NB4 (cell line): ENCODE data around the gene EXOSC3.

Experiments used
- CTCF ChIP-seq: IDR thresholded peaks from one replicate; pipeline ENCODE4 v1.5.1; 2012; ENCODE audit warnings: low read depth, low read length
- MAX ChIP-seq: IDR thresholded peaks from 2 replicates; pipeline ENCODE4 v1.6.1; 2011; ENCODE audit warnings: low read depth, low read length
- POLR2A ChIP-seq: IDR thresholded peaks from 2 replicates; pipeline ENCODE4 v1.6.1; 2011; ENCODE audit warnings: mild to moderate bottlenecking; ENCODE audit not compliant: insufficient read length; ENCODE audit errors: extremely low read depth

- TF ChIP-seq CTCF (no peak), POLR2A (no peak), MAX (no peak)
These were observed 7.3 kb upstream of the EXOSC3 start for GRCh38 chr9:37792122-37792521.
